ENCODE results near the gene INPP4B. TPM values are rescaled to one million over a fixed set of nuclear protein-coding genes. Genes with fewer than 3 reads are reported as not detected.

The INPP4B gene
- polyA plus RNA-seq, 1 of the 3 experiments (the other 2 are of a cell fraction), result 0.08 TPM

- no peak overlapping the region for H3K4me3 ChIP-seq (ENCODE audit: low read depth in 2 of 2, low read length in 1 of 2)
- DNase-seq, result no peak
- no peaks in the 10 kb centered on the region for H3F3A ChIP-seq (replicated peaks; ENCODE audit: insufficient read depth)
- no peak for TF ChIP-seq MAX (IDR thresholded peaks at IDR 0.05; ENCODE audit: low read depth)
- no peak for TF ChIP-seq CTCF (IDR thresholded peaks at IDR 0.05)
- no peak for TF ChIP-seq YY1 (IDR thresholded peaks at IDR 0.05; ENCODE audit: low read depth)
- TF ChIP-seq NRF1 (IDR thresholded peaks at IDR 0.05; ENCODE audit: low read depth, low read length), result no peak
- TF ChIP-seq FOXJ3 (CRISPR knock-in tag; IDR thresholded peaks at IDR 0.05), result no peak
- TF ChIP-seq ELF1 (IDR thresholded peaks at IDR 0.05), result no peak
- no peak for TF ChIP-seq CHD2 (IDR thresholded peaks at IDR 0.05; ENCODE audit: low read length, partially characterized antibody)
- TF ChIP-seq GATA2 (CRISPR knock-in tag; IDR thresholded peaks at IDR 0.05), result no peak
- TF ChIP-seq JUND (IDR thresholded peaks at IDR 0.05), result no peak
- no peak for TF ChIP-seq ZBTB33 (IDR thresholded peaks at IDR 0.05; ENCODE audit: borderline replicate concordance, low read depth)
- no peak for TF ChIP-seq RFX5 (IDR thresholded peaks at IDR 0.05; ENCODE audit: low read length)
- no peak for TF ChIP-seq IRF3 (IDR thresholded peaks at IDR 0.05; ENCODE audit: low read depth, low read length)
- TF ChIP-seq REST (IDR thresholded peaks at IDR 0.05; ENCODE audit: low read depth, low read length), result no peak
- no peaks in the 10 kb centered on the region for H3K9me3 ChIP-seq
- no peak overlapping the region for H3K4me2 ChIP-seq
- no peaks in the 10 kb centered on the region for H3K4me1 ChIP-seq (ENCODE audit: control insufficient read depth in 1 of 2, insufficient read depth in 2 of 2, low read depth in 1 of 2, low read length in 1 of 2)
- no peaks in the 10 kb centered on the region for H3K36me3 ChIP-seq (replicated peaks in 1 of 2; ENCODE audit: control insufficient read depth in 1 of 2, insufficient read depth in 2 of 2, low read length in 1 of 2)
- POLR2A ChIA-PET, result no interaction called here
- 25% methylated on average over 2 of the region's 2 CpGs for WGBS (ENCODE audit: low lambda C conversion rate)
- CTCF ChIA-PET, result no interaction called here
- H3K9me2 ChIP-seq, result no peaks in the 10 kb centered on the region
- H3K27ac ChIP-seq (ENCODE audit: low read depth in 2 of 2, low read length in 1 of 2), result no peak overlapping the region
- H3K27me3 ChIP-seq (ENCODE audit: insufficient read depth), result no peaks in the 10 kb centered on the region
- no peaks in the 10 kb centered on the region for H4K20me1 ChIP-seq (ENCODE audit: insufficient read depth)
- H3K79me2 ChIP-seq (ENCODE audit: insufficient read depth), result no peaks in the 10 kb centered on the region
- no peak overlapping the region for H3K9ac ChIP-seq
- no peak overlapping the region for H2AFZ ChIP-seq (ENCODE audit: low read depth)
Observed at GRCh38 chr4:142875117-142875516, 29.0 kb upstream of the INPP4B start.
